ENCODE measurements around the gene TBC1D17.

TBC1D17 gene

DNA sequence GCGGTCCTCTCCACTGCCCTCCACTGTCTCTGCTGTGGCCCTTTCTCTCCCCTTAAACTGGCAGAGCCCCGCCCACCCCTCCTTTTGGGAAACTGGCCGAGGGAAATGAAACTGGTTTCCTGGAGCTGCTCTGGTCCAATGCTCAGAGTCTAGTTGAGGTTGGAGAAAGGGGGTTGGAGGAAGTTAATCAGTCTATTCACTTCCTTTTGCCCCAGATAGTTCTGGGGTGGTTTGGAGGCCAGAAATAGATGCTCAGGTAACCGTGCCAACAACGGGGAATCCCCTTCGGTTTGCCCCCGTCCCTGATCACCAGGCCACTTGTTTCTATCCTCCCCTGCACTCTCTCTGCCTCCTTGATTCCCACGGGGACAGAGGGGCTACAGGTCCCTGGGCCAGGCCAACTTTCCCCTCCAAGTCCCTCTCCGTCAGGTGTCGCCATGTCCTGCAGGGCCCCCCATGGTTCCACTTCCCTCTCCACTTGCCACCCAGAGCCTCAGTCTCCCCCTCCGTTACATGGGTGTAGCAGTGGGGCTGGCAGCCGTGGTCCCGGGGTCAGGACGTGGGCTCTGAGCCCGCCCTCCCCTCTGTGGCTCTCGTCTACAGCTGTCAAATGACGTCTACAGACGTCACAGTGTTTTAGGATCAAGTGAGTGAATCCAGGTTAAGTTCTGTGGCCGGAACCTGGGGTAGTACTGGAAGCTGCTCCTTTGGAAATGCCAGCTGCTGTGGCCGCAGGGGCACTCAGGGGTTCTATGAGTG lies 19.5 kb downstream of the TBC1D17 start, which contains the start of gene IL4I1:
TSS of gene IL4I1 (minus strand) at position 25 of the 759 bp plus-strand sequence. CDS start 727 bp downstream, outside the sequence.
- TF ChIP-seq POLR2A (IDR thresholded peaks at IDR 0.05; ENCODE audit: low read depth, low read length) = no peak
- no peak for TF ChIP-seq PAX5 (IDR thresholded peaks at IDR 0.05; ENCODE audit: insufficient read depth, low read length, severe bottlenecking)
- TF ChIP-seq TAF1 (IDR thresholded peaks at IDR 0.05; ENCODE audit: low read depth, low read length) = no peak; the same call in 1 of the 2 replicates
- peak; percentile 48; the same call in 1 of the 2 replicates for TF ChIP-seq POLR2AphosphoS5 (IDR thresholded peaks at IDR 0.05; ENCODE audit: low read depth, low read length)
- TF ChIP-seq POU2F2 (IDR thresholded peaks at IDR 0.05; ENCODE audit: low read depth, low read length) = no peak
- TF ChIP-seq SPI1 (IDR thresholded peaks at IDR 0.05; ENCODE audit: low read depth, low read length) = peak; percentile 78
- DNase-seq (ENCODE audit: insufficient read length, low spot score) = peak; percentile 70
- FAIRE-seq = peak; percentile 98

DNA sequence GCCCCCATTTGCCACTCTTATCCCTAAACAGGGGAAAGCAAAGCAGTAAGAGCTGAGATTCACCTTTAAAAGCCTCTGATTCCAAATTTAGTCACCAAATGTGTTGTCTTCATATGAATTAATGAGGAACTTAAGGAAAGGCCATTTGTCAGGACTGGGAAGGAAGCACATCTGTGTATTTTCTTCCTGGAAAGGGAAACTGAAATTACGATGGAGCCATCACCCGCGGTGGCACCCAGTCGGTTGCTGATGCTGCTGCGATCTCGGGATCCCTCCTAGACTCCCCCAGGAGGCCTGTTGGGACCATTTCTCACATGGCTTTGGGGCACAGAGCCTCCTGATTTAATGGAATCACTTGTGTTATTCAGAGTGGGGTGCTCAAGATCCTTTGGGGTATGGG lies 26.6 kb downstream of the TBC1D17 start:
- no peak for DNase-seq (ENCODE audit: insufficient read length, low spot score)
- FAIRE-seq = no peak
- TF ChIP-seq SPI1 (IDR thresholded peaks at IDR 0.05; ENCODE audit: low read depth, low read length) (no peak), POU2F2 (IDR thresholded peaks at IDR 0.05; ENCODE audit: low read depth, low read length) (no peak), POLR2A (IDR thresholded peaks at IDR 0.05; ENCODE audit: low read depth, low read length) (no peak), TAF1 (IDR thresholded peaks at IDR 0.05; ENCODE audit: low read depth, low read length) (no peak), POLR2AphosphoS5 (IDR thresholded peaks at IDR 0.05; ENCODE audit: low read depth, low read length) (no peak), PAX5 (IDR thresholded peaks at IDR 0.05; ENCODE audit: insufficient read depth, low read length, severe bottlenecking) (no peak)

DNA sequence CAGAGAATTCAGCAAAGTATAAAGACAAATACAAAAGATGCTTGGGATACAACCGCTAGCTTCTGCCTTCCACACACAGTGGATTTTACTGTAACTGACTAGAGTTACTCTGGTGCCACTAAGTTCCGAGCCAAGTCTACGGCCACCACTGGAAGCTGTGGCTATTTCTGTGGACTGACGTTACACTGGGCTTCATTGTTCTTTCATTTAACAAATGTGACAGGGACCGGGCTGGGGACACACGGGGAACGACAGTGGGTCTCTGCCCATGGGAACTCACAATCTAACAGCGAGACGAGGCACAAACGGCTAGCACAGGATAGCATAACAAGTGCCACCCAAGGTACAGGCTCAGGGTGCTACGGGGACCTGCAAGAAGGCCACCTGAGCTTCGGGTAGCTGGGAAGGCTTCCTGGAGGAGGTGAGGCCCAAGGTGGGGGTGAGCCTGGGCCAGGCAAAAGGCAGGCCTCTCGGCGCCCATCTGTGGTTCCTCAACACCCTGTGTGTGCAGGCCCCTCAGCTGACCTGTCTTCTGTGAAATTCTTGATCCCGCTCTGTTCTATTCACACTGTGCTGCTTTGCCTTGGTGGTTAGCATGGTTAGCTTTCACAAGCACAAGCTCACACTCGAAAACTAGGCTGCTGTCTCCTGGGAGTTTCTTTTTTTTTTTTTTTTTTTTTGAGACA lies 29.5 kb downstream of the TBC1D17 start:
- FAIRE-seq (no peak), DNase-seq (ENCODE audit: insufficient read length, low spot score) (no peak)
- no peak for TF ChIP-seq SPI1 (IDR thresholded peaks at IDR 0.05; ENCODE audit: low read depth, low read length)
- no peak for TF ChIP-seq PAX5 (IDR thresholded peaks at IDR 0.05; ENCODE audit: insufficient read depth, low read length, severe bottlenecking)
- no peak for TF ChIP-seq POLR2AphosphoS5 (IDR thresholded peaks at IDR 0.05; ENCODE audit: low read depth, low read length)
- TF ChIP-seq POLR2A (IDR thresholded peaks at IDR 0.05; ENCODE audit: low read depth, low read length) = no peak
- no peak for TF ChIP-seq POU2F2 (IDR thresholded peaks at IDR 0.05; ENCODE audit: low read depth, low read length)
- no peak for TF ChIP-seq TAF1 (IDR thresholded peaks at IDR 0.05; ENCODE audit: low read depth, low read length)

DNA sequence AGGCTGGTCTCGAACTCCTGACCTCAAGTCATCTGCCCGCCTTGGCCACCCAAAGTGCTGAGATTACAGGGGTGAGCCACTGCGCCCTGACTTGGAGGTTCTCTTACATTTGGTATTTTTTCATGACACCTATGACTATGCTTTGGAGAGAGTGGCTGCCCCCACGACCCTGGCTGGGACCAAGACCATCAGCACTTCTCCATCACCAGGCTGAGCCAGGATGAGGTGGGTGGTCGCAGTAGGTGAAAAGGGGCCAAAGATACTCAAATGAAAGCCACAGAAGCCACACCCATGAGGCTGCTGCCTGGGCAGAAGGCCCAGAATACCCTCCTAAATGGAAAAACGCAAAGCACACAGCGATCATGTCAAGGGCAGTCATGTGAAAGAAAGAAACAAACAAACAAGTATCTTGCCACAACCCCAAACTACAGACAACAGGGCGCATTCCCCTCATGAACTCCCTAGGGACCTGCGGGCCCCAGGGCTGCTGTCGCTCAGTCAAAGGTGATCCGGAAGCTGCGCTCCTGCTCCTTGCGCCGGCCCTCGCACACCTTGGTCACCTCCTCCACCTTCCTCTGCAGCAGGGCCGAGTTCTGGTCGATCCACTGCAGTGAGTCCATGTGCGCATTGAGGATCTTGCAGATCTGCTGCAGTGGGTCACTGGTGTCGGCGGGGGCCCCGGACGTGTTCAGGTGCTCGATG lies 30.4 kb downstream of the TBC1D17 start:
- no peak for FAIRE-seq
- no peak for DNase-seq (ENCODE audit: insufficient read length, low spot score)
- TF ChIP-seq PAX5 (IDR thresholded peaks at IDR 0.05; ENCODE audit: insufficient read depth, low read length, severe bottlenecking) (no peak), POU2F2 (IDR thresholded peaks at IDR 0.05; ENCODE audit: low read depth, low read length) (no peak), SPI1 (IDR thresholded peaks at IDR 0.05; ENCODE audit: low read depth, low read length) (no peak), POLR2AphosphoS5 (IDR thresholded peaks at IDR 0.05; ENCODE audit: low read depth, low read length) (no peak), TAF1 (IDR thresholded peaks at IDR 0.05; ENCODE audit: low read depth, low read length) (no peak), POLR2A (IDR thresholded peaks at IDR 0.05; ENCODE audit: low read depth, low read length) (no peak)

- no peak for TF ChIP-seq SPI1 (IDR thresholded peaks at IDR 0.05; ENCODE audit: low read depth, low read length)
- TF ChIP-seq POLR2AphosphoS5 (IDR thresholded peaks at IDR 0.05; ENCODE audit: low read depth, low read length) = no peak
- no peak for TF ChIP-seq POU2F2 (IDR thresholded peaks at IDR 0.05; ENCODE audit: low read depth, low read length)
- no peak for TF ChIP-seq PAX5 (IDR thresholded peaks at IDR 0.05; ENCODE audit: insufficient read depth, low read length, severe bottlenecking)
- no peak for TF ChIP-seq POLR2A (IDR thresholded peaks at IDR 0.05; ENCODE audit: low read depth, low read length)
- no peak for TF ChIP-seq TAF1 (IDR thresholded peaks at IDR 0.05; ENCODE audit: low read depth, low read length)
- FAIRE-seq (no peak), DNase-seq (ENCODE audit: insufficient read length, low spot score) (no peak)
Observed at GRCh38 chr19:49908480-49909420, 31.2 kb downstream of the TBC1D17 start.

DNA sequence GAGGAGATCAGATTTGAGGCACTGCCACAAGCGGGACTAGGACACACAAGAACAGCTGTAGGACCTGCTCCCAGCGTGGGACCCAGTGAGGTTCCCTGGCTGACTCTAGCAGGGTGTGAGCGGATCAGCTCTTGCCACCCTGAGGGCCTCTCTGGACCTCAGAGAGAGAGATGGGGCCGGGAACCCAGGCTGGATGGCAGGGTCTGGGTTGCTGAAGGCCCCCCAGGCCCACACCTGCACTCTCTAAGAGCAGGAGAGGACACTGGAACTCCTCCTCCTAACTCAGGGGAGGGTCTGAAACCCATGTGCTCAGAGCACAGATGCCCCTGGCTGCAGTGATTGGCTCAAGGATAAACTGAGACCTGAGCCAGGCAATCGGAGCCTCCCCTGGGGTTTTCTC lies 32.7 kb downstream of the TBC1D17 start:
- TF ChIP-seq POLR2AphosphoS5 (IDR thresholded peaks at IDR 0.05; ENCODE audit: low read depth, low read length) (no peak), TAF1 (IDR thresholded peaks at IDR 0.05; ENCODE audit: low read depth, low read length) (no peak), PAX5 (IDR thresholded peaks at IDR 0.05; ENCODE audit: insufficient read depth, low read length, severe bottlenecking) (no peak), SPI1 (IDR thresholded peaks at IDR 0.05; ENCODE audit: low read depth, low read length) (no peak), POLR2A (IDR thresholded peaks at IDR 0.05; ENCODE audit: low read depth, low read length) (no peak; the same call in 1 of the 2 replicates), POU2F2 (IDR thresholded peaks at IDR 0.05; ENCODE audit: low read depth, low read length) (no peak)
- no peak for DNase-seq (ENCODE audit: insufficient read length, low spot score)
- FAIRE-seq = no peak

DNA sequence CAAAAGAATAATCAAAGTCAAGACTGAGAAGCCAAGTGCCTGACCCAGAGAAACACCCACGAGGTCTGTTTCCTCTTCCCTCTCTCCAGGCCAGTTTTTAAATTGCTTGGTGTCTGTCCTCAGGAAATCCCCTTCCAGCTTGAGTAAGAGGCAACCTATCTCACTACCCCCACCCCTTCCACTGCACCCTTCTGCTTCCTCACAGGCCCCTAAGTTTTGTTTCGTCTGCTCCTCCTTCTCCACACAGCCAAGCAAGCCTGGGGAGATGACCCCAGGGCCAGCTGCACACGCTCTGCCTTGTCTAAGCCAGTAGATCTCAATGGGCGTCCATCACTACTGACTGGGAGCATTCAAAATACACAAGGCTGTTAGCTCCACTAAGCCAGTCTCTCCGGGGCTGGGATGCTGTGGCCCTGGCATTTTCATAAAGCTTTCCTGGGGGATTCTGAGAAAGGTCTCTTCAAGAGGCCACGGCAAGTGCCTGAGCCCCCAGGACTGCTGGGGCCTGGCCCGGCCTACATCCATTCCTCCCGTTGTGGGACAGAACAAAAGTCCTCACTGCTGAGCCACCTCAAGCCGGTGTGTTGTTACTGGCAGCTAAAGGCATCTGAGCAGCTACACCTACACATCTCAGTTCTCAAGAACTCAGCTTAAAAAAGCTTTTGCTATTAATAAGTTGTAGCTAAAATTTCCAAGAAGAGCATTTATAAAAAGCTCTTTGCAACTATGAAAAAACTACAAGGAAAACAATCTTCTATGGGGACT lies 34.1 kb downstream of the TBC1D17 start:
- DNase-seq (ENCODE audit: insufficient read length, low spot score) (peak; percentile 66), FAIRE-seq (peak; percentile 85)
- no peak for TF ChIP-seq PAX5 (IDR thresholded peaks at IDR 0.05; ENCODE audit: insufficient read depth, low read length, severe bottlenecking)
- TF ChIP-seq SPI1 (IDR thresholded peaks at IDR 0.05; ENCODE audit: low read depth, low read length) = peak; percentile 48
- 0 out of 2 replicates have a peak, but pooled peaks have one; percentile 28 for TF ChIP-seq POLR2AphosphoS5 (IDR thresholded peaks at IDR 0.05; ENCODE audit: low read depth, low read length)
- 0 out of 2 replicates have a peak, but pooled peaks have one; percentile 38 for TF ChIP-seq POU2F2 (IDR thresholded peaks at IDR 0.05; ENCODE audit: low read depth, low read length)
- no peak for TF ChIP-seq TAF1 (IDR thresholded peaks at IDR 0.05; ENCODE audit: low read depth, low read length)
- no peak for TF ChIP-seq POLR2A (IDR thresholded peaks at IDR 0.05; ENCODE audit: low read depth, low read length)

Data from GM12891 (cell line).